ENCODE results near the gene CARD8. TPM values are rescaled to one million over a fixed set of nuclear protein-coding genes. Genes with fewer than 3 reads are reported as not detected.

CARD8 gene
- total and polyA plus RNA-seq, 2 experiments from 2014 or later: 16.6 to 17.1 TPM

- TF ChIP-seq EZH2 (IDR thresholded peaks at IDR 0.05; ENCODE audit: low read depth, unreplicated experiment) (no peak), CTCF (conservative IDR thresholded peaks at IDR 0.05; ENCODE audit: low read depth in 2 of 2) (no peak), EZH2phosphoT487 (IDR thresholded peaks at IDR 0.05; ENCODE audit: unreplicated experiment) (no peak), ZNF331 (CRISPR knock-in tag; IDR thresholded peaks at IDR 0.05; ENCODE audit: low read depth) (no peak), CREB1 (CRISPR knock-in tag; IDR thresholded peaks at IDR 0.05; ENCODE audit: low read depth) (no peak), NANOG (IDR thresholded peaks at IDR 0.05; ENCODE audit: borderline replicate concordance) (no peak), JUNB (IDR thresholded peaks at IDR 0.05; ENCODE audit: unreplicated experiment) (no peak), POLR2AphosphoS5 (IDR thresholded peaks at IDR 0.05; ENCODE audit: low read depth) (no peak), STAT1 (IDR thresholded peaks at IDR 0.05; ENCODE audit: unreplicated experiment) (no peak)
- TF ChIP-seq, protein P1, sequence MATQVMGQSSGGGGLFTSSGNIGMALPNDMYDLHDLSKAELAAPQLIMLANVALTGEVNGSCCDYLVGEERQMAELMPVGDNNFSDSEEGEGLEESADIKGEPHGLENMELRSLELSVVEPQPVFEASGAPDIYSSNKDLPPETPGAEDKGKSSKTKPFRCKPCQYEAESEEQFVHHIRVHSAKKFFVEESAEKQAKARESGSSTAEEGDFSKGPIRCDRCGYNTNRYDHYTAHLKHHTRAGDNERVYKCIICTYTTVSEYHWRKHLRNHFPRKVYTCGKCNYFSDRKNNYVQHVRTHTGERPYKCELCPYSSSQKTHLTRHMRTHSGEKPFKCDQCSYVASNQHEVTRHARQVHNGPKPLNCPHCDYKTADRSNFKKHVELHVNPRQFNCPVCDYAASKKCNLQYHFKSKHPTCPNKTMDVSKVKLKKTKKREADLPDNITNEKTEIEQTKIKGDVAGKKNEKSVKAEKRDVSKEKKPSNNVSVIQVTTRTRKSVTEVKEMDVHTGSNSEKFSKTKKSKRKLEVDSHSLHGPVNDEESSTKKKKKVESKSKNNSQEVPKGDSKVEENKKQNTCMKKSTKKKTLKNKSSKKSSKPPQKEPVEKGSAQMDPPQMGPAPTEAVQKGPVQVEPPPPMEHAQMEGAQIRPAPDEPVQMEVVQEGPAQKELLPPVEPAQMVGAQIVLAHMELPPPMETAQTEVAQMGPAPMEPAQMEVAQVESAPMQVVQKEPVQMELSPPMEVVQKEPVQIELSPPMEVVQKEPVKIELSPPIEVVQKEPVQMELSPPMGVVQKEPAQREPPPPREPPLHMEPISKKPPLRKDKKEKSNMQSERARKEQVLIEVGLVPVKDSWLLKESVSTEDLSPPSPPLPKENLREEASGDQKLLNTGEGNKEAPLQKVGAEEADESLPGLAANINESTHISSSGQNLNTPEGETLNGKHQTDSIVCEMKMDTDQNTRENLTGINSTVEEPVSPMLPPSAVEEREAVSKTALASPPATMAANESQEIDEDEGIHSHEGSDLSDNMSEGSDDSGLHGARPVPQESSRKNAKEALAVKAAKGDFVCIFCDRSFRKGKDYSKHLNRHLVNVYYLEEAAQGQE (IDR thresholded peaks at IDR 0.05; ENCODE audit: unreplicated experiment): no peak
- TF ChIP-seq, protein P2, sequence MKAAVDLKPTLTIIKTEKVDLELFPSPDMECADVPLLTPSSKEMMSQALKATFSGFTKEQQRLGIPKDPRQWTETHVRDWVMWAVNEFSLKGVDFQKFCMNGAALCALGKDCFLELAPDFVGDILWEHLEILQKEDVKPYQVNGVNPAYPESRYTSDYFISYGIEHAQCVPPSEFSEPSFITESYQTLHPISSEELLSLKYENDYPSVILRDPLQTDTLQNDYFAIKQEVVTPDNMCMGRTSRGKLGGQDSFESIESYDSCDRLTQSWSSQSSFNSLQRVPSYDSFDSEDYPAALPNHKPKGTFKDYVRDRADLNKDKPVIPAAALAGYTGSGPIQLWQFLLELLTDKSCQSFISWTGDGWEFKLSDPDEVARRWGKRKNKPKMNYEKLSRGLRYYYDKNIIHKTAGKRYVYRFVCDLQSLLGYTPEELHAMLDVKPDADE (IDR thresholded peaks at IDR 0.05): no peak
Observed at GRCh38 chr19:48196933-48197665, 58.6 kb downstream of the CARD8 start (continued).

GRCh38 chr19:48196321-48196763, 59.4 kb downstream of the CARD8 start:
- Histone ChIP-seq H3K4me1 (ENCODE audit: insufficient read depth) (no peaks in the 10 kb centered on the region), H3F3A (replicated peaks; ENCODE audit: low read depth) (no peaks in the 10 kb centered on the region; the same call in 1 of the 2 replicates), H4K20me1 (replicated peaks; ENCODE audit: insufficient read depth) (no peaks in the 10 kb centered on the region), H2AFZ (no peak overlapping the region), H3K36me3 (ENCODE audit: insufficient read depth) (no peaks in the 10 kb centered on the region), H3K9me2 (ENCODE audit: insufficient read depth) (no peaks in the 10 kb centered on the region; the same call in 1 of the 2 replicates), H3K4me3 (no peak overlapping the region), H3K27ac (ENCODE audit: low read depth) (no peak overlapping the region), H3K79me2 (replicated peaks; ENCODE audit: insufficient read depth) (no peaks in the 10 kb centered on the region), H3K27me3 (ENCODE audit: insufficient read depth) (no peaks in the 10 kb centered on the region), H3K4me2 (no peak overlapping the region)
- H3K27me3 Mint-ChIP-seq (ENCODE audit: insufficient read depth, low read depth, poor library complexity): peaks cover 11% of the 10 kb centered on the region
- H3K27ac Mint-ChIP-seq: no peak overlapping the region
- peak; percentile 12; the same call in 2 of the 3 replicates for ATAC-seq
- DNase-seq (ENCODE audit: low spot score): peak; percentile 10
- H3K4me3 Mint-ChIP-seq: no peak overlapping the region
- peaks cover 10% of the 10 kb centered on the region; the same call in 2 of the 3 replicates for H3K36me3 Mint-ChIP-seq (ENCODE audit: low read depth)
- no peaks in the 10 kb centered on the region for H3K9me3 Mint-ChIP-seq
- peaks cover 19% of the 10 kb centered on the region for H3K4me1 Mint-ChIP-seq
- TF ChIP-seq CREB1 (CRISPR knock-in tag; IDR thresholded peaks at IDR 0.05; ENCODE audit: low read depth): no peak
- no peak for TF ChIP-seq JUNB (IDR thresholded peaks at IDR 0.05; ENCODE audit: unreplicated experiment)
- TF ChIP-seq, protein P3, sequence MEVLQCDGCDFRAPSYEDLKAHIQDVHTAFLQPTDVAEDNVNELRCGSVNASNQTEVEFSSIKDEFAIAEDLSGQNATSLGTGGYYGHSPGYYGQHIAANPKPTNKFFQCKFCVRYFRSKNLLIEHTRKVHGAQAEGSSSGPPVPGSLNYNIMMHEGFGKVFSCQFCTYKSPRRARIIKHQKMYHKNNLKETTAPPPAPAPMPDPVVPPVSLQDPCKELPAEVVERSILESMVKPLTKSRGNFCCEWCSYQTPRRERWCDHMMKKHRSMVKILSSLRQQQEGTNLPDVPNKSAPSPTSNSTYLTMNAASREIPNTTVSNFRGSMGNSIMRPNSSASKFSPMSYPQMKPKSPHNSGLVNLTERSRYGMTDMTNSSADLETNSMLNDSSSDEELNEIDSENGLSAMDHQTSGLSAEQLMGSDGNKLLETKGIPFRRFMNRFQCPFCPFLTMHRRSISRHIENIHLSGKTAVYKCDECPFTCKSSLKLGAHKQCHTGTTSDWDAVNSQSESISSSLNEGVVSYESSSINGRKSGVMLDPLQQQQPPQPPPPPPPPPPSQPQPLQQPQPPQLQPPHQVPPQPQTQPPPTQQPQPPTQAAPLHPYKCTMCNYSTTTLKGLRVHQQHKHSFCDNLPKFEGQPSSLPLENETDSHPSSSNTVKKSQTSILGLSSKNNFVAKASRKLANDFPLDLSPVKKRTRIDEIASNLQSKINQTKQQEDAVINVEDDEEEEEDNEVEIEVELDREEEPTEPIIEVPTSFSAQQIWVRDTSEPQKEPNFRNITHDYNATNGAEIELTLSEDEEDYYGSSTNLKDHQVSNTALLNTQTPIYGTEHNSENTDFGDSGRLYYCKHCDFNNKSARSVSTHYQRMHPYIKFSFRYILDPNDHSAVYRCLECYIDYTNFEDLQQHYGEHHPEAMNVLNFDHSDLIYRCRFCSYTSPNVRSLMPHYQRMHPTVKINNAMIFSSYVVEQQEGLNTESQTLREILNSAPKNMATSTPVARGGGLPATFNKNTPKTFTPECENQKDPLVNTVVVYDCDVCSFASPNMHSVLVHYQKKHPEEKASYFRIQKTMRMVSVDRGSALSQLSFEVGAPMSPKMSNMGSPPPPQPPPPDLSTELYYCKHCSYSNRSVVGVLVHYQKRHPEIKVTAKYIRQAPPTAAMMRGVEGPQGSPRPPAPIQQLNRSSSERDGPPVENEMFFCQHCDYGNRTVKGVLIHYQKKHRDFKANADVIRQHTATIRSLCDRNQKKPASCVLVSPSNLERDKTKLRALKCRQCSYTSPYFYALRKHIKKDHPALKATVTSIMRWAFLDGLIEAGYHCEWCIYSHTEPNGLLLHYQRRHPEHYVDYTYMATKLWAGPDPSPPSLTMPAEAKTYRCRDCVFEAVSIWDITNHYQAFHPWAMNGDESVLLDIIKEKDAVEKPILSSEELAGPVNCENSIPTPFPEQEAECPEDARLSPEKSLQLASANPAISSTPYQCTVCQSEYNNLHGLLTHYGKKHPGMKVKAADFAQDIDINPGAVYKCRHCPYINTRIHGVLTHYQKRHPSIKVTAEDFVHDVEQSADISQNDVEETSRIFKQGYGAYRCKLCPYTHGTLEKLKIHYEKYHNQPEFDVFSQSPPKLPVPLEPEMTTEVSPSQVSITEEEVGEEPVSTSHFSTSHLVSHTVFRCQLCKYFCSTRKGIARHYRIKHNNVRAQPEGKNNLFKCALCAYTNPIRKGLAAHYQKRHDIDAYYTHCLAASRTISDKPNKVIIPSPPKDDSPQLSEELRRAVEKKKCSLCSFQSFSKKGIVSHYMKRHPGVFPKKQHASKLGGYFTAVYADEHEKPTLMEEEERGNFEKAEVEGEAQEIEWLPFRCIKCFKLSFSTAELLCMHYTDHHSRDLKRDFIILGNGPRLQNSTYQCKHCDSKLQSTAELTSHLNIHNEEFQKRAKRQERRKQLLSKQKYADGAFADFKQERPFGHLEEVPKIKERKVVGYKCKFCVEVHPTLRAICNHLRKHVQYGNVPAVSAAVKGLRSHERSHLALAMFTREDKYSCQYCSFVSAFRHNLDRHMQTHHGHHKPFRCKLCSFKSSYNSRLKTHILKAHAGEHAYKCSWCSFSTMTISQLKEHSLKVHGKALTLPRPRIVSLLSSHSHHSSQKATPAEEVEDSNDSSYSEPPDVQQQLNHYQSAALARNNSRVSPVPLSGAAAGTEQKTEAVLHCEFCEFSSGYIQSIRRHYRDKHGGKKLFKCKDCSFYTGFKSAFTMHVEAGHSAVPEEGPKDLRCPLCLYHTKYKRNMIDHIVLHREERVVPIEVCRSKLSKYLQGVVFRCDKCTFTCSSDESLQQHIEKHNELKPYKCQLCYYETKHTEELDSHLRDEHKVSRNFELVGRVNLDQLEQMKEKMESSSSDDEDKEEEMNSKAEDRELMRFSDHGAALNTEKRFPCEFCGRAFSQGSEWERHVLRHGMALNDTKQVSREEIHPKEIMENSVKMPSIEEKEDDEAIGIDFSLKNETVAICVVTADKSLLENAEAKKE (CRISPR knock-in tag; IDR thresholded peaks at IDR 0.05): no peak

Data from GM23338 (cell line).